ENCODE measurements around the gene TMPRSS11B. TPM values are rescaled to one million over a fixed set of nuclear protein-coding genes. Genes with fewer than 3 reads are reported as not detected.

The TMPRSS11B gene
- total RNA-seq, 1 donor from 2014 or later = 0.79 TPM

GRCh38 chr4:68176904-68177303 is 68.6 kb downstream of the TMPRSS11B start:
- FAIRE-seq = no peak
- H3K4me3 ChIP-seq (ENCODE audit: low read depth, low read length) = no peak overlapping the region
- DNase-seq (ENCODE audit: low read depth) = peak; percentile 35
- TF ChIP-seq CTCF (IDR thresholded peaks at IDR 0.05; ENCODE audit: insufficient read depth, low read length, severe bottlenecking) = no peak
- H3K36me3 ChIP-seq (ENCODE audit: control insufficient read depth, insufficient read depth, low read length) = no peaks in the 10 kb centered on the region
- no peaks in the 10 kb centered on the region for H3K27me3 ChIP-seq (ENCODE audit: control insufficient read depth, insufficient read depth, low read length)

Other genes starting within 250 kb of the TMPRSS11B start
- gene TMPRSS11F, start 115.8 kb downstream of the TMPRSS11B start, total RNA-seq = 1.6 and 2.3 TPM in 2 replicates
- gene YTHDC1, start 104.4 kb upstream of the TMPRSS11B start, total RNA-seq = 44.5 and 68.4 TPM in 2 replicates
- gene TMPRSS11E, start 201.8 kb upstream of the TMPRSS11B start, total RNA-seq = 9.2 and 45.2 TPM in 2 replicates

Measured in bronchial epithelial cell (primary cell).